Endothelial cell (in vitro differentiated cells): ENCODE measurements around the gene SPSB1. TPM values are rescaled to one million over a fixed set of nuclear protein-coding genes. Genes with fewer than 3 reads are reported as not detected.

ENCODE experiments used
- DNase-seq: peaks from one replicate; pipeline ENCODE4 v3.0.0; 2021; ENCODE audit warnings: low spot score
- H3K27ac Mint-ChIP-seq: one replicate; pipeline ENCODE4 v1.8.0; 2021; ENCODE audit warnings: mixed read lengths, inconsistent platforms; ENCODE audit not compliant: unreplicated experiment
- H3K27me3 Mint-ChIP-seq: one replicate; pipeline ENCODE4 v1.8.0; 2021; ENCODE audit warnings: mild to moderate bottlenecking, moderate library complexity, mixed read lengths, inconsistent platforms; ENCODE audit not compliant: unreplicated experiment
- H3K36me3 Mint-ChIP-seq: one replicate; pipeline ENCODE4 v1.8.0; 2021; ENCODE audit warnings: mild to moderate bottlenecking, low read depth, mixed read lengths, inconsistent platforms; ENCODE audit not compliant: unreplicated experiment
- H3K4me1 Mint-ChIP-seq: one replicate; pipeline ENCODE4 v1.8.0; 2021; ENCODE audit warnings: mild to moderate bottlenecking, mixed read lengths, inconsistent platforms; ENCODE audit not compliant: unreplicated experiment
- H3K4me3 Mint-ChIP-seq: one replicate; pipeline ENCODE4 v1.8.0; 2021; ENCODE audit warnings: mild to moderate bottlenecking, mixed read lengths, inconsistent platforms; ENCODE audit not compliant: unreplicated experiment
- H3K9me3 Mint-ChIP-seq: one replicate; pipeline ENCODE4 v1.8.0; 2021; ENCODE audit warnings: mixed read lengths, inconsistent platforms; ENCODE audit not compliant: unreplicated experiment
- CTCF ChIP-seq: fragments of 200-600 bp; sonication (generic); IDR thresholded peaks from one replicate; pipeline ENCODE4 v1.5.0; 2021; ENCODE audit warnings: antibody characterized with exemption; ENCODE audit not compliant: unreplicated experiment
- total RNA-seq: library from RNA; stranded (reverse); fragmentation: NEBNext Ultra II Directional; extraction: Animal tissue kit (Norgen Biotek cat#: 25700); gene quantifications from one replicate; pipeline ENCODE4 v1.2.1, GENCODE V29; 2021; ENCODE audit not compliant: unreplicated experiment

Gene SPSB1
- total RNA-seq, 1 donor from 2014 or later, result 8.1 TPM

GRCh38 chr1:9418851-9419250 lies 126.2 kb downstream of the SPSB1 start:
- Mint-ChIP-seq H3K4me1 (peaks cover 6% of the 10 kb centered on the region), H3K4me3 (no peak overlapping the region), H3K27ac (no peak overlapping the region), H3K36me3 (no peaks in the 10 kb centered on the region), H3K27me3 (no peaks in the 10 kb centered on the region), H3K9me3 (no peaks in the 10 kb centered on the region)
- no peak for DNase-seq
- no peak for TF ChIP-seq CTCF

Other genes with a start within 250 kb of the SPSB1 start
- not detected for gene SLC2A5, start 223.3 kb upstream of the SPSB1 start, total RNA-seq
- gene GPR157, start 163.8 kb upstream of the SPSB1 start, total RNA-seq, result 2.8 TPM
- 18.6 TPM for gene H6PD, start 58.1 kb upstream of the SPSB1 start, total RNA-seq
- gene SLC25A33, start 246.6 kb downstream of the SPSB1 start, total RNA-seq, result 4.2 TPM